H9 (cell line): ENCODE results near the gene COA7. TPM values are rescaled to one million over a fixed set of nuclear protein-coding genes. Genes with fewer than 3 reads are reported as not detected.

Source experiments
- DNase-seq: peaks from one replicate; pipeline ENCODE4 v3.0.0-alpha.2; 2017
- H2AFZ ChIP-seq: one replicate; pipeline ENCODE4 v1.6.1; 2013; ENCODE audit warnings: mild to moderate bottlenecking, low read length, control low read depth, moderate library complexity
- H2AK5ac ChIP-seq: 2 replicates; pipeline ENCODE4 v1.6.1; 2013; ENCODE audit warnings: low read length, control low read depth, mixed read lengths; ENCODE audit not compliant: insufficient read length
- H2BK120ac ChIP-seq: one replicate; pipeline ENCODE4 v1.6.1; 2013; ENCODE audit warnings: low read depth, mild to moderate bottlenecking, low read length, control low read depth, inconsistent platforms; ENCODE audit not compliant: poor library complexity, severe bottlenecking
- H2BK12ac ChIP-seq: 2 replicates; pipeline ENCODE4 v1.6.1; 2013; ENCODE audit warnings: low read length, control low read depth, mixed read lengths, low read depth; ENCODE audit not compliant: insufficient read length
- H2BK15ac ChIP-seq: 2 replicates; pipeline ENCODE4 v1.6.1; 2013; ENCODE audit warnings: low read depth, low read length, control low read depth
- H2BK20ac ChIP-seq: one replicate; pipeline ENCODE4 v1.6.1; 2013; ENCODE audit warnings: low read depth, mild to moderate bottlenecking, low read length, control low read depth, inconsistent platforms; ENCODE audit not compliant: poor library complexity, severe bottlenecking
- H2BK5ac ChIP-seq: 2 replicates; pipeline ENCODE4 v1.6.1; 2013; ENCODE audit warnings: low read length, control low read depth, mixed read lengths; ENCODE audit not compliant: insufficient read length
- H3K14ac ChIP-seq: 2 replicates; pipeline ENCODE4 v1.6.1; 2013; ENCODE audit warnings: low read length, control low read depth; ENCODE audit not compliant: insufficient read depth
- H3K18ac ChIP-seq: 2 replicates; pipeline ENCODE4 v1.6.1; 2013; ENCODE audit warnings: low read depth, mild to moderate bottlenecking, mixed read lengths, low read length, control low read depth; ENCODE audit not compliant: insufficient read length
- H3K23ac ChIP-seq: 2 replicates; pipeline ENCODE4 v1.6.1; 2013; ENCODE audit warnings: low read length, control low read depth, mixed read lengths, low read depth; ENCODE audit not compliant: insufficient read length
- H3K23me2 ChIP-seq: 2 replicates; pipeline ENCODE4 v1.6.1; 2013; ENCODE audit warnings: low read depth, mild to moderate bottlenecking, mixed read lengths, low read length, control low read depth; ENCODE audit not compliant: insufficient read length, poor library complexity, severe bottlenecking
- H3K27ac ChIP-seq: 2 replicates; pipeline ENCODE4 v1.5.1; 2013; ENCODE audit warnings: low read length, control low read depth, mixed read lengths, low read depth; ENCODE audit not compliant: insufficient read length
- H3K27me3 ChIP-seq: 2 replicates; pipeline ENCODE4 v1.6.1; 2013; ENCODE audit warnings: low read length, control low read depth, inconsistent platforms; ENCODE audit not compliant: insufficient read depth
- H3K4ac ChIP-seq: 2 replicates; pipeline ENCODE4 v1.6.1; 2013; ENCODE audit warnings: low read depth, mild to moderate bottlenecking, control low read depth, inconsistent platforms, low read length, moderate library complexity
- H3K4me1 ChIP-seq: 2 replicates; pipeline ENCODE4 v1.6.1; 2013; ENCODE audit warnings: low read length, control low read depth, inconsistent platforms; ENCODE audit not compliant: insufficient read depth
- H3K4me2 ChIP-seq: 2 replicates; pipeline ENCODE4 v1.6.1; 2013; ENCODE audit warnings: low read length, control low read depth, mixed read lengths; ENCODE audit not compliant: insufficient read length, insufficient read depth
- H3K56ac ChIP-seq: 2 replicates; pipeline ENCODE4 v1.6.1; 2013; ENCODE audit warnings: low read depth, mild to moderate bottlenecking, mixed read lengths, low read length, control low read depth; ENCODE audit not compliant: insufficient read length
- H3K79me1 ChIP-seq: 2 replicates; pipeline ENCODE4 v1.6.1; 2013; ENCODE audit warnings: low read depth, mild to moderate bottlenecking, moderate library complexity, low read length, control low read depth, inconsistent platforms; ENCODE audit not compliant: insufficient read depth, poor library complexity, severe bottlenecking
- H3K79me2 ChIP-seq: 2 replicates; pipeline ENCODE4 v1.6.1; 2013; ENCODE audit warnings: low read length, control low read depth, inconsistent platforms; ENCODE audit not compliant: insufficient read depth
- H3K9ac ChIP-seq: 2 replicates; pipeline ENCODE4 v1.6.1; 2013; ENCODE audit warnings: low read length, control low read depth, mixed read lengths; ENCODE audit not compliant: insufficient read length; ENCODE audit errors: extremely low read depth
- H3K9me3 ChIP-seq: one replicate; pipeline ENCODE4 v1.6.1; 2013; ENCODE audit warnings: low read depth, low read length, inconsistent platforms; ENCODE audit not compliant: control insufficient read depth
- H3T11ph ChIP-seq: one replicate; pipeline ENCODE4 v1.6.1; 2013; ENCODE audit warnings: mild to moderate bottlenecking, low read length, control low read depth, inconsistent platforms
- H4K20me1 ChIP-seq: one replicate; pipeline ENCODE4 v1.6.1; 2013; ENCODE audit not compliant: control insufficient read depth, insufficient read length, insufficient read depth
- H4K5ac ChIP-seq: 2 replicates; pipeline ENCODE4 v1.6.1; 2013; ENCODE audit warnings: low read depth, mild to moderate bottlenecking, mixed read lengths, low read length, control low read depth; ENCODE audit not compliant: insufficient read length
- H4K8ac ChIP-seq: replicated peaks from 2 replicates; pipeline ENCODE4 v1.6.1; 2013; ENCODE audit warnings: low read length, control low read depth, mixed read lengths, low read depth; ENCODE audit not compliant: insufficient read length
- H4K91ac ChIP-seq: 2 replicates; pipeline ENCODE4 v1.6.1; 2013; ENCODE audit warnings: low read depth, mild to moderate bottlenecking, moderate library complexity, mixed read lengths, low read length, control low read depth; ENCODE audit not compliant: insufficient read length
- H3K27ac Mint-ChIP-seq, 3 experiments: 2 replicates in 2 of 3; 3 replicates in 1 of 3; pipeline ENCODE4 v1.8.0; 2020 to 2021; ENCODE audit warnings: mixed read lengths in 3 of 3, mild to moderate bottlenecking in 1 of 3, moderate library complexity in 1 of 3
- H3K27me3 Mint-ChIP-seq: 2 replicates; pipeline ENCODE4 v1.8.0; 2021; ENCODE audit warnings: low read depth, mild to moderate bottlenecking, moderate library complexity, mixed read lengths
- H3K36me3 Mint-ChIP-seq, 3 experiments: 2 replicates in 2 of 3; 3 replicates in 1 of 3; pipeline ENCODE4 v1.8.0; 2020 to 2021; ENCODE audit warnings: low read depth in 3 of 3, mixed read lengths in 3 of 3; ENCODE audit not compliant: insufficient read depth in 1 of 3
- H3K4me1 Mint-ChIP-seq, 2 experiments: 2 replicates each; pipeline ENCODE4 v1.8.0; 2020; ENCODE audit warnings: mixed read lengths in 2 of 2
- H3K4me3 Mint-ChIP-seq, 2 experiments: 2 replicates in 1 of 2; 3 replicates in 1 of 2; pipeline ENCODE4 v1.8.0; 2020 to 2021; ENCODE audit warnings: mild to moderate bottlenecking in 2 of 2, mixed read lengths in 2 of 2, moderate library complexity in 1 of 2
- H3K9me3 Mint-ChIP-seq, 2 experiments: 2 replicates in 1 of 2; 3 replicates in 1 of 2; pipeline ENCODE4 v1.8.0; 2020; ENCODE audit warnings: mild to moderate bottlenecking in 2 of 2, mixed read lengths in 2 of 2, moderate library complexity in 1 of 2
- WGBS: extraction: QIAGEN DNeasy Blood & Tissue Kit; methylation state at CpG from one replicate; pipeline ENCODE4 v1.1.7; 2013; ENCODE audit warnings: missing lambda C conversion rate, low lambda C conversion rate, mixed read lengths; ENCODE audit not compliant: insufficient read length; ENCODE audit errors: extremely low coverage; 5-methylcytosine and 5-hydroxymethylcytosine counted together
- total RNA-seq: library from RNA; stranded (reverse); gene quantifications from 2 replicates; pipeline ENCODE4 v1.2.1, GENCODE V29; 2021
- TF ChIP-seq, protein P1 (sequence below): fragments of 200-600 bp; sonication (generic); conservative IDR thresholded peaks from 3 replicates; pipeline ENCODE4 v1.8.0; 2021; ENCODE audit warnings: antibody characterized with exemption, mild to moderate bottlenecking

The COA7 gene
- total RNA-seq, 1 experiment from 2014 or later = 69.1 TPM

DNA sequence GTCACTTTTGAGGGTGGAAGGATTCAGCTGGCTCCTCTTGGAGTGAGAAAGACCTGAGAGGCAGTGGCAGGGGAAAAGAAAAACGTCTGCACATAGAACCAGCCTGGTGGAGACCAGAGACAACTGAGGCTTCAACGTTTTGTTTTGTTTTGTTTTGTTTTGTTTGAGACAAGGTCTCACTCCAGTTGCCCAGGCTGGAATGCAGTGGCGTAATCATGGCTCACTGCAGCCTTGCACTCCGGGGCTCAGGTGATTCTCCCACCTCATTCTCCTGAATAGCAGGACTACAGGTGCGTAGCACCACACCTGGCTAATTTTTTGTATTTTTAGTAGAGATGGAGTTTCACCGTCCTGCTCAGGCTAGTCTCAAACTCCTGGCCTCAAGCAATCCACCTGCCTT is 52.9 kb downstream of the COA7 start:
- no CpG with 5 or more reads among the region's 6 CpGs for WGBS

More for the DNA sequence above, 52.9 kb downstream of the COA7 start:
- Mint-ChIP-seq H3K27ac (no peak overlapping the region), H3K9me3 (no peaks in the 10 kb centered on the region; a peak in 1 of 5 replicates), H3K27me3 (peaks cover 10% of the 10 kb centered on the region), H3K36me3 (no peaks in the 10 kb centered on the region; a peak in 1 of 7 replicates), H3K4me1 (peaks cover 0 to 2% of the 10 kb centered on the region in 2 experiments; a peak in 1 of 4 replicates), H3K4me3 (no peak overlapping the region)
- Histone ChIP-seq H2AK5ac (no peak overlapping the region), H3K9ac (no peak overlapping the region), H3T11ph (no peak overlapping the region), H3K79me2 (no peaks in the 10 kb centered on the region), H4K20me1 (no peaks in the 10 kb centered on the region), H2BK15ac (no peak overlapping the region), H2AFZ (no peak overlapping the region), H2BK120ac (no peak overlapping the region), H3K14ac (no peak overlapping the region), H3K23ac (no peak overlapping the region), H3K18ac (no peak overlapping the region), H3K23me2 (no peaks in the 10 kb centered on the region), H4K8ac (no peak overlapping the region), H4K5ac (no peak overlapping the region), H3K9me3 (no peaks in the 10 kb centered on the region), H3K79me1 (no peaks in the 10 kb centered on the region), H3K56ac (no peak overlapping the region), H2BK20ac (no peak overlapping the region), H4K91ac (no peak overlapping the region), H2BK5ac (no peak overlapping the region), H3K4ac (no peak overlapping the region), H3K4me2 (no peak overlapping the region), H2BK12ac (no peak overlapping the region), H3K4me1 (no peaks in the 10 kb centered on the region), H3K27me3 (no peaks in the 10 kb centered on the region), H3K27ac (no peak overlapping the region)
- no peak for DNase-seq
- TF ChIP-seq, protein P1, sequence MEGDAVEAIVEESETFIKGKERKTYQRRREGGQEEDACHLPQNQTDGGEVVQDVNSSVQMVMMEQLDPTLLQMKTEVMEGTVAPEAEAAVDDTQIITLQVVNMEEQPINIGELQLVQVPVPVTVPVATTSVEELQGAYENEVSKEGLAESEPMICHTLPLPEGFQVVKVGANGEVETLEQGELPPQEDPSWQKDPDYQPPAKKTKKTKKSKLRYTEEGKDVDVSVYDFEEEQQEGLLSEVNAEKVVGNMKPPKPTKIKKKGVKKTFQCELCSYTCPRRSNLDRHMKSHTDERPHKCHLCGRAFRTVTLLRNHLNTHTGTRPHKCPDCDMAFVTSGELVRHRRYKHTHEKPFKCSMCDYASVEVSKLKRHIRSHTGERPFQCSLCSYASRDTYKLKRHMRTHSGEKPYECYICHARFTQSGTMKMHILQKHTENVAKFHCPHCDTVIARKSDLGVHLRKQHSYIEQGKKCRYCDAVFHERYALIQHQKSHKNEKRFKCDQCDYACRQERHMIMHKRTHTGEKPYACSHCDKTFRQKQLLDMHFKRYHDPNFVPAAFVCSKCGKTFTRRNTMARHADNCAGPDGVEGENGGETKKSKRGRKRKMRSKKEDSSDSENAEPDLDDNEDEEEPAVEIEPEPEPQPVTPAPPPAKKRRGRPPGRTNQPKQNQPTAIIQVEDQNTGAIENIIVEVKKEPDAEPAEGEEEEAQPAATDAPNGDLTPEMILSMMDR = no peak
